Gastrocnemius medialis (tissue), 4 donors: ENCODE data around the gene STAMBPL1.

Experiments
- CTCF ChIP-seq, 5 experiments: fragments of 450-650 bp in 3 of 5; fragments of 200-600 bp in 2 of 5; sonication (generic) in 2 of 5; IDR thresholded peaks in 4 of 5; conservative IDR thresholded peaks in 1 of 5; 1 replicate in 4 of 5; 2 replicates in 1 of 5; pipeline ENCODE4 v1.5.1; 2016 to 2019; ENCODE audit warnings: antibody characterized with exemption in 5 of 5, mild to moderate bottlenecking in 3 of 5, moderate library complexity in 3 of 5
- POLR2A ChIP-seq, 2 donors: fragments of 450-650 bp; IDR thresholded peaks; one replicate each; pipeline ENCODE4 v1.6.1; 2017; ENCODE audit warnings: antibody characterized with exemption in 2 of 2, mild to moderate bottlenecking in 2 of 2, moderate library complexity in 2 of 2

DNA sequence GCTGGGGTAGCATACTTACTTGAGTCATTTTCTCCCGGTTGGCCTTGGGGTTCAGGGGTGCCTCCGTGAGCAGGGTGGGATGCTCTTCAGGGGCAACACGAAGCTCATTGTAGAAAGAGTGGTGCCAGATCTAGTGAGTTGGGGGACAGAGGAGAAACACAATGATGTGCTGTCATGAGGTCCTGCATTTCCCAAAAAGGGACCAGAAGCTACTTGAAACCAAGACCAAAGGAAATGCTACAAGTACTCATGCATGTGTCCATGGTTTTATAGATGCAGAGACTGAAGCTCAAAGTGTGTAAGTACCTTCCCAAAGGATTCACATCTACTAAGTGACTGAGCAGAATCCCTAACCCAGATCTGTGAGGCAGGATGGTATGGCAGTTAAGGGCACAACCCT, 63.7 kb downstream of the STAMBPL1 start:
- TF ChIP-seq POLR2A (IDR thresholded peaks at IDR 0.05): no peak
- TF ChIP-seq CTCF (IDR thresholded peaks at IDR 0.05 in 4 of 5, conservative IDR thresholded peaks at IDR 0.05 in 1 of 5): no peak
